GM20000 (cell line): ENCODE results near the gene PTPRM.
"Not testable (repeated sequence)": the region's sequence is repeated elsewhere in the genome, so short reads cannot be mapped to it uniquely, and the experiment has no call there.

Experiments
- DNase-seq: peaks from one replicate; pipeline ENCODE4 v3.0.0; 2012; ENCODE audit warnings: low spot score
- TF ChIP-seq, protein P1 (sequence below): IDR thresholded peaks from 2 replicates; pipeline ENCODE4 v1.5.1; 2012; ENCODE audit warnings: mild to moderate bottlenecking, control low read depth; ENCODE audit errors: extremely low read depth, missing control alignments

The PTPRM gene

DNA sequence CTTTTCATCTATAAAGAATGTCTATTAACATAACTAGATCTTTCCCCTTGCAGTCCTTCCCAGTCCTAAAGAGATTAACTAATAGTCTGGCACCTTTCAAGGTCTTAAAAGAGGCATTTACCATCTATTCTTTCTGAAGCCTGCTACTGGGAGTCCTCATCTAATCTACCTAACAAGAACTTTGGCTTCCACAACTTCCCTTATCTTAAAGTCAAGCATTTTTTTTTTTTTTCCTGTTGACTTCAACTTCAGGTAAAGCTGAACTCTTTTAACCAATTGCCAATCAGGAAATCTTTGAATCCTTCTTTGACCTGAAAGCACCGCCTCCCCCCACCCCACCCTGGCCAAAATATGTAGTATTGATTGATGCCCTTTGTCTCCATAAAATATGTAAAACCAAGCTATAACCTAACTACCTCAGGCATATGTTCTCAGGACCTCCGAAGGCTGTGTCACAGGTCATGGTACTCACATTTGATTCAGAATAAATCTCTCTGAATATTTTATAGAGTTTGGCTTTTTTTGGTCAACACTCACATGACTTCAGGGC, 168.6 kb downstream of the PTPRM start:
- DNase-seq: no peak
- TF ChIP-seq, protein P1, sequence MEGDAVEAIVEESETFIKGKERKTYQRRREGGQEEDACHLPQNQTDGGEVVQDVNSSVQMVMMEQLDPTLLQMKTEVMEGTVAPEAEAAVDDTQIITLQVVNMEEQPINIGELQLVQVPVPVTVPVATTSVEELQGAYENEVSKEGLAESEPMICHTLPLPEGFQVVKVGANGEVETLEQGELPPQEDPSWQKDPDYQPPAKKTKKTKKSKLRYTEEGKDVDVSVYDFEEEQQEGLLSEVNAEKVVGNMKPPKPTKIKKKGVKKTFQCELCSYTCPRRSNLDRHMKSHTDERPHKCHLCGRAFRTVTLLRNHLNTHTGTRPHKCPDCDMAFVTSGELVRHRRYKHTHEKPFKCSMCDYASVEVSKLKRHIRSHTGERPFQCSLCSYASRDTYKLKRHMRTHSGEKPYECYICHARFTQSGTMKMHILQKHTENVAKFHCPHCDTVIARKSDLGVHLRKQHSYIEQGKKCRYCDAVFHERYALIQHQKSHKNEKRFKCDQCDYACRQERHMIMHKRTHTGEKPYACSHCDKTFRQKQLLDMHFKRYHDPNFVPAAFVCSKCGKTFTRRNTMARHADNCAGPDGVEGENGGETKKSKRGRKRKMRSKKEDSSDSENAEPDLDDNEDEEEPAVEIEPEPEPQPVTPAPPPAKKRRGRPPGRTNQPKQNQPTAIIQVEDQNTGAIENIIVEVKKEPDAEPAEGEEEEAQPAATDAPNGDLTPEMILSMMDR: no peak

DNA sequence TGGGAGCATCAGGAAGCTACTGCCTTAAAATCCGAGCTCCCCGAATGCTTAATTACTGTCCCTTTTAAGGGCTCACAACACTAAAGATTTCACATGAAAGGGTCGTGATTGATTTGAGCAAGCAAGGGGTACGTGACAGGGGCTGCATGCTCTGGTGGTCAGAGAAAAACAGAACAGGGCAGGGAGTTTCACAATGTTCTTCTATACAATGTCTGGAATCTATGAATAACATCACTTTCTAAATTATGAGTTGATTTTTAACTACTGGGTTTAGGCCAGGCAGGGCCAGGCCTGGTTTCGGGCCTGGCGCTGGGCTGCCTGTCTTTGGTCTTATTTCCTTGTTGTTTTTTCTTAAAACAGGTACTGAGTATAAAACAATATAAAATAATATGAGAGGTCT, 169.4 kb downstream of the PTPRM start:
- DNase-seq: not testable (repeated sequence)

DNA sequence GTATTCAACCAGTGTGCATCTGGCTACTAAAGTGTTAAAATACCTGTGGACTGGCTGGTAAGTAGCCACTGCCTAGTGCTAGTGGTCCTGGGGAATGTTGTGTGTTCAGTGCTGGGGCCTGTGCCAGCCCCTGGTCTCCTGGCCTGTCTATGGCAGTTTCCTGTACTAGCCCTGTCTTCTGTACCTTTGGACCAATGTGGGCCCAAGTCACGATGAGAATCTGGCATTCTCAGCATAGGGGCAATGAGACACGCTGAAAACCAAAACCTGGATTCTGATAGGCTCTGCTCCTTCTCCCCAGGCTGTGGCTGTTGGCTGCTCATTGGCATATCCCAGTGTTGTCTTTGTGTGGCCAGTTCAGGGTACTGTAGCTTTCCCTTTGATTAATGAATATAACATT, 170.4 kb downstream of the PTPRM start:
- DNase-seq: no peak
- TF ChIP-seq, protein P1: no peak

DNA sequence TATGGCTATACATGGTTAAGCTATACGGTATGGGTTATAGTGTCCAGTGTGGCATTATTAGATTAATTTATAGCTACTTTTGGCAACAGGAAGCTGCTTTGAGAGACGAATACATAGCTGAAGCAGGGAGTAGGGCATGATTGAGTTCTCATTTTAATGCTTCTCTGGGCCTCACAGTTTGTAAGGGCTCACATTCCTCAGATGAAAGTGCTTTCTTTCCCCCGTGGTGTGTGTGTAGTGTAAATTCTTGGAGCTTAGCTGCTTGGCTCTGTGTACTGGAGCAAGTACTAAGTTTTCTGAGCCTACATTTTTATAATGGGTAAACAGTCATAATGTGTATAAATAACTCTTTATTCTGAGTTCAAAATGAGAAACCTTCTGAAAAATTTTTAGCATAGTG, 173.7 kb downstream of the PTPRM start:
- TF ChIP-seq, protein P1: no peak
- no peak for DNase-seq

DNA sequence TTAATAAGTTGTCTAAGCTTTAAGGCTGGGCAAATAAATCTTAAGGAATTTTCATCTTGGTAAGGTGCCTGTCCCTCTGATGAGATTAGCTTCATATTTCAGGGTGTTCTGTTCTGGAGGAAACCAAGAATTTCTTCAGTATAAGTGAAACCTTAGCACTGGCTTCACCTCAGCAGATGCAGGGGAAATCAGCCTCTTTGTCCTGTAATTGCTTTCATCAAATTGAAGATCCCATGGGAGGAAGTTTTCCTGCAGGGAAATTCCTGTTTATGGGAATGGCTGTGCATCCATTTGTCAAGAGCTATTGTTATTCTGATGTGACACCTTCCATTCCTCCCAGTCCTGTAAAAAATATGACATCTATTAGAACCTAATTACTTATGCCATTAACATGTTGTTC, 174.5 kb downstream of the PTPRM start:
- TF ChIP-seq, protein P1: no peak
- DNase-seq: no peak

DNA sequence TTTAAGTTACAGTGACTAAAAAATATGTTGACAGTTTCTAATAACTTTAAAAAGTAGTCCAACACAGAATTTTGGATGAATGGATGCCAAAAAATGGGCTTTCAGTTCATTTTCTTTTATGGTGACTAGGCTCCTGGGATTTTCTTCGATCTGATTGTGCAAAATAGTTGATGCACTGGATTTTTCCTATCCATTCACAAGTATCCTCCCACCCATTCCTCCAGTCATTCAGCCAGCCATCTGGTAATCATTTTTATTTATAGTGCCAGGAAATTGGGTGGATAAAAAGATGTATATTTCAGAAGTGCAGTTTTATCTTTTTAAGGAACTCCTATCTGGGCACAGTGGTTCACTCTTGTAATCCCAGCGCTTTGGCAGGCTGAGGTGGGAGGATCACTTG, 175.1 kb downstream of the PTPRM start:
- DNase-seq: no peak
- TF ChIP-seq, protein P1: no peak

DNA sequence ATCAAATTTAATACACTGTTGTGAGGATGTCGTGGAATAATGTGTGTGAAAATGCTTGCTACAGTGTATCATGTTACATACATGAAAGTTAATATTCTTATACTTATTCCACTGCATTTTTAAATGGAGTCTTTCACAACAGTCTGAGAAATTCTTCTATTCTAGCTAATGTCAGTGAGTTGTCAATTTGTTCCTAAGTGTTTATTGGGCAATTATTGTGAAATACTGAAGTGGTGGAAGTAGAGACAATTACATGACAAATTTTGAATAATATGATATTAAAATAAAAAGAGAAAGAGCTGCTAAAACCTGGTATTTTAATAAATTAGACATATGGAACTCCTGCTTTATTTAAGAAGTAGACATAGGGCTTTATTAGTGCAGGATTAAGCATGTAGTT, 176.1 kb downstream of the PTPRM start:
- TF ChIP-seq, protein P1: no peak
- no peak for DNase-seq

DNA sequence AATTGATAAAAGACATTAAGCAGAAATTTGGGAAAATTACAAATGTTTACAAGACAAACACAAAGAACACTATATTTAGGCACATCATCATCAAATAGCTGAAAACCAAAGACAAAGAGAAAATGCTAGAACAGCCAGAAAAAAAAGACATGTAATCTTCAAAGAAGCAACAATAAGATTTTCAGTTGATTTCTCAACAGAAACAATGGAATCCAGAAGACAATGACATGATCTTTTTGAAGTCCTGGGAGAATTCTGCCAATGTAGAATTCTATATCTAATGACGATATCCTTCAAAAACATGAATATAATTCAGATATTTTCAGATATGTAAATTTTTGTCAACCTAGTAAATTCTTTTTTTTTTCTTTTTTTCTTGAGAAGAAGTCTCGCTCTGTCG, 179.0 kb downstream of the PTPRM start:
- TF ChIP-seq, protein P1: no peak
- no peak for DNase-seq
